Activated CD4-positive, alpha-beta T cell treated with anti-CD3 and anti-CD28 coated beads for 4 hours (primary cell): Measurements from ENCODE around the gene GNG11.

Experiments used
- DNase-seq, 2 donors: peaks; one replicate each; pipeline ENCODE4 v3.0.0-alpha.2; 2020

GNG11 gene

GRCh38 chr7:93948873-93949272 is 27.3 kb downstream of the GNG11 start:
- no peak for DNase-seq

- no peak for DNase-seq
These were observed 27.9 kb downstream of the GNG11 start for GRCh38 chr7:93949423-93949822.

GRCh38 chr7:93955304-93955703 is 33.8 kb downstream of the GNG11 start:
- no peak for DNase-seq

GRCh38 chr7:93957767-93958166 is 36.2 kb downstream of the GNG11 start:
- no peak for DNase-seq

- DNase-seq, result no peak
These were observed 36.7 kb downstream of the GNG11 start for GRCh38 chr7:93958216-93958615.

GRCh38 chr7:93958651-93959050 is 37.1 kb downstream of the GNG11 start:
- DNase-seq, result no peak

- no peak for DNase-seq
These were observed 39.5 kb downstream of the GNG11 start for GRCh38 chr7:93960986-93961385.

GRCh38 chr7:93964262-93964661 is 42.7 kb downstream of the GNG11 start:
- no peak for DNase-seq

GRCh38 chr7:93964813-93965212 is 43.3 kb downstream of the GNG11 start:
- no peak for DNase-seq

GRCh38 chr7:93968911-93969620 is 47.5 kb downstream of the GNG11 start:
- DNase-seq, result no peak

- DNase-seq, result no peak
These were observed 50.6 kb downstream of the GNG11 start for GRCh38 chr7:93972029-93972725.

- DNase-seq, result no peak
These were observed 51.6 kb downstream of the GNG11 start for GRCh38 chr7:93973134-93973533.

GRCh38 chr7:93977211-93977950 is 55.8 kb downstream of the GNG11 start:
- DNase-seq, result no peak
